ENCODE results near the gene EVC2.

The EVC2 gene, protein sequence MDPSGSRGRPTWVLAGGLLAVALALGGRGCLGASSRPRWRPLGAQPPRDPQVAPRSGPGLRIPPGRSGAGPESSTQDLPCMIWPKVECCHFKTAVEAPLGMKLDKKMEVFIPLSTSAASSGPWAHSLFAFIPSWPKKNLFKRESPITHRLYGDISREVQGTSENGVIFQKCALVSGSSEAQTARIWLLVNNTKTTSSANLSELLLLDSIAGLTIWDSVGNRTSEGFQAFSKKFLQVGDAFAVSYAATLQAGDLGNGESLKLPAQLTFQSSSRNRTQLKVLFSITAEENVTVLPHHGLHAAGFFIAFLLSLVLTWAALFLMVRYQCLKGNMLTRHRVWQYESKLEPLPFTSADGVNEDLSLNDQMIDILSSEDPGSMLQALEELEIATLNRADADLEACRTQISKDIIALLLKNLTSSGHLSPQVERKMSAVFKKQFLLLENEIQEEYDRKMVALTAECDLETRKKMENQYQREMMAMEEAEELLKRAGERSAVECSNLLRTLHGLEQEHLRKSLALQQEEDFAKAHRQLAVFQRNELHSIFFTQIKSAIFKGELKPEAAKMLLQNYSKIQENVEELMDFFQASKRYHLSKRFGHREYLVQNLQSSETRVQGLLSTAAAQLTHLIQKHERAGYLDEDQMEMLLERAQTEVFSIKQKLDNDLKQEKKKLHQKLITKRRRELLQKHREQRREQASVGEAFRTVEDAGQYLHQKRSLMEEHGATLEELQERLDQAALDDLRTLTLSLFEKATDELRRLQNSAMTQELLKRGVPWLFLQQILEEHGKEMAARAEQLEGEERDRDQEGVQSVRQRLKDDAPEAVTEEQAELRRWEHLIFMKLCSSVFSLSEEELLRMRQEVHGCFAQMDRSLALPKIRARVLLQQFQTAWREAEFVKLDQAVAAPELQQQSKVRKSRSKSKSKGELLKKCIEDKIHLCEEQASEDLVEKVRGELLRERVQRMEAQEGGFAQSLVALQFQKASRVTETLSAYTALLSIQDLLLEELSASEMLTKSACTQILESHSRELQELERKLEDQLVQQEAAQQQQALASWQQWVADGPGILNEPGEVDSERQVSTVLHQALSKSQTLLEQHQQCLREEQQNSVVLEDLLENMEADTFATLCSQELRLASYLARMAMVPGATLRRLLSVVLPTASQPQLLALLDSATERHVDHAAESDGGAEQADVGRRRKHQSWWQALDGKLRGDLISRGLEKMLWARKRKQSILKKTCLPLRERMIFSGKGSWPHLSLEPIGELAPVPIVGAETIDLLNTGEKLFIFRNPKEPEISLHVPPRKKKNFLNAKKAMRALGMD

DNA sequence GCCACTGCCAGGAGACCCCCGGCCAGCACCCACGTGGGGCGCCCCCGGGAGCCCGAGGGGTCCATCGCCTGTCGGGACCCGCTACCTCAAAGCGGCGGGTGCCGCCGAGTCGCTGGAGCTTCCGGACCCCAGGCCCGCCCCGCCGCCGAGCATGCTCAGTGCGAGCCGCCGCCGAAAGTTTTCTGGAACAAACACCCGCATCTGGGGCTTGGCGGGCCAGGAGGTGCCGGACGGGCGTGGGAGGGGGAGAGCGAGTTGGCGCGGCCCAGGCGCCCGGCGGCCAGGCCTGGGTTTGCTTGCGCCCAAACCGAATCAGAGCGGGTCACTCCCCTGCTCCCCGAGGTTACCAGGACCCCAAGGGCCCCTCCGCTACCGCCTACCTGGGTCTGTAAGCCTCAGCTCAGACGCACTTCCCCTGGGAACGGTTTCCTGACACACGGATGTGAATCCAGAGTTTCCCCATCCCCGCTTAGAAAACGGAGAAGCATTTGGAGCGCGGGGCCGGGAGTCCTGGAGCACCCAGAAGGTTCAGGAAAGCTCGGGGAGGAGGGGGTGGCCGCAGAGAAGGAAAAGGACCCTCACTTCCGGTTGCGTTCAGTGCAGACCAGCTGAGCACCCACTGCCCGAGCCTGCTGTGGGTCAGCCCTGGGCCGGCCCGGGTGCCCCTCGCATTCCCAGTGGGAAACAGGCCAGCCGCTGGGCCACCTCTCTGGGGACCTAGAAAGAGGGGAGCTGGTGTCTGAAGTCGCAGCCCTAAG, at the start of gene EVC2:
Gene EVC2 (minus strand): TSS at position 111 of the 758 bp plus-strand sequence. CDS start 46 bp downstream, at position 65.
- DNase-seq = peak; percentile 71

DNA sequence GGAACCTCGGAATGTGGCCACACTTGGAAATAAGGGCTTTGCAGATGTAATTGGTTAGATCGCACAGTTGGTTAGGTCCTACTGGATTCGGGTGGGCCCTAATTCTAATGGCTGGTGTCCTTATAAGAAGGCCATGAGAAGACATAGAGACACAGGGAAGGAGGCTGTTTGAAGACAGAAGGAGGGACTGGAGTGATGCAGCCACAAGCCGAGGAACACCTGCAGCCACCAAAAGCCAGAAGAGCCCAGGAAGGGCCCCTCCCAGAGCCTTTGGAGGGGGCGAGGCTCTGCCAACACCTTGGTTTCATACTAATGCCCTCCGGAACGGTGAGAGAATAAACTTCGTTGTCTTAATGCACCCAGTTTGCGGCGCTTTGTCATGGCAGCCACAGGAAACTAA, 49.6 kb upstream of the EVC2 start:
- DNase-seq = no peak

DNA sequence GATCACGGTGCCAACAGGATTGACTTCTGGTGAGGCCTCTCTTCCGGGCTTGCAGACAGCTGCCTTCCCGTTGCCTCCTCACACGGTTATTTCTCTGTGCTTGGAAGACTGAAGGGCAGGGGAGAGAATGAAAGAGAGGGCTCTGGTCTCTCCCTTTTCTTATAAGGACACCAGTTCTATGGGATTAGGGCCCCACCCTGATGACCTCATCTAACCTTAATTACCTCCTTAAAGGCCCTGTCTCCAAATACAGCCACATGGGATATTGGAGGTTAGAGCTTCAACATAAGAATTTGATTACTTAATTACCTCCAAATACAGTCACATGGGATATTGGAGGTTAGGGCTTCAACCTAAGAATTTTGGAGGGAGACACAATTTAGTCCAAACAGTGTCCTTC, 49.2 kb upstream of the EVC2 start:
- DNase-seq = no peak

DNA sequence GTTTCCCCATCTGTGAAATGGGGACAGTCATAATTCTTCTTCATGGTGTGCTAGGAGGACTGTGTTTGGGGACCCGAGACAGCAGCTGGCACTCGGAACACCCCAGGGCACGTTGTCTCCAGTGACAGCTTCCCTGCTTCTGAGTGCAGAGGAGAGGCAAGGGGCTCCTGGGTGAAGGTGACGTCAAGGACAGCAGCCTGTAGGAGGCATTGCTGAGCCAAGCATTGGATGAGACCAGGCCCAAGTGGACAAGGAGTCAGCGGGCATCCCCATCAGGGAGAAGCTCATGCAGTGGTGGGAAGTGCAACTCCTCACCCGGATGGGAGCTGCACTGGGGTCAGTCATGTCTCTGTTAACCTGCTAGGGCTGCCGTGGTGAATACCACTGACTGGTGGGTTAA, 48.7 kb upstream of the EVC2 start:
- no peak for DNase-seq

DNA sequence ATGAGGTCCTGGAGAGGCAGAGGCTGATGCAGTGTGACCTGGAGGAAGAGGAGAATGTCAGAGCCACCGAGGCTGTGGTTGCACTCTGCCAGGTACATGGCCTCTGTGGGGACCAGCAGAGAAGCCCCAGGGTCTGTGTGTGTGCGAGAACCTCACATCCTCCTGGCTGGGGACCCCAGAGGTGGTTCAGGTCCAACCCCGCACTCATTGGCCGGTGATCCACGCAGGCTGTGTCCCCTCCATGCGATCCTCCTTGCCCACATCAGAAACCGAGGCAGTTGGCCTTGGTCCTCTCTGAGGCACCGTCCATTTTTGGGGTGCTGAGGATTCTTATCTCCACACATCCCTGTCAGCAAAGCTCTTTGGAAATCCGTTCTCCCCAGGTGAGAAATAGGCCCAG, 47.9 kb upstream of the EVC2 start:
- no peak for DNase-seq

DNA sequence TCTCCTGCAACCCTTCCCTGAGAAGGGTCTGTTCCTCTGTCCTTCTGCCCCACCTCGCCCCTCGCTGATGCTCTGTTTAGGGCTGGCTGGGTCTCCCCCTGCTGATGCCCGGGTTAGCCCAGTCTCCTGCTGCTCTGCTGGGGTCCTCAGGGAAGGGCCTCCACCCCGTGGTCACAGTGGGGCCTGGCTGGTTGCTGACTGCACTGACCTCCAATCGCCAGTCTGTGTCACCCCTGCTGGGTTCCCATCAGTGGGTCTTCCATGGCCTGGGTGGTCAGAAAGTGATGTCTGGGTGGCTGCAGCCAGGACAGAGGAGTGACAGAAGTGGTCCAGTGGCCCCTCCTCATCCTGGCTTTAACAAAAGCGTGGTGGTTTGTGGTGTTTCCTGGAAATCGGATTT, 47.3 kb upstream of the EVC2 start:
- DNase-seq = no peak

DNA sequence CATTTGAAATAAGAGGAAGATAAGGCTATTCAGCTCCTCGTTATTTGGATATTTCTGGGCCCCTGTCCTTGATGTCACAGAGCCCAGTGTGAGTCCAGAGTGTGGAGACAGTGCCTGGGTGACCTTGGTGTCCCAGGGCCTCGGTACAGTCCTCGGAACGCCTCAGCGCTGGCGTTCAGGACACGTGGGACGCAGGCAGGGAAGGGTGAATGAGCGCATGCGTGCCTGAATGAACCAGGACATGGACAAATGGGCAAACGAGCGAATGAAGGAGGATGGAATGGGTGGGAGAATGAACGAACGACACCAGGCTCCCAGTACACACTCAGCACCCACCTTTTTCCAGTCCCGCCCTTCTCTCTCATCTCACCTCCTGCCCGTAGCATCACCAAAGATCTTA, 46.8 kb upstream of the EVC2 start:
- DNase-seq = no peak

DNA sequence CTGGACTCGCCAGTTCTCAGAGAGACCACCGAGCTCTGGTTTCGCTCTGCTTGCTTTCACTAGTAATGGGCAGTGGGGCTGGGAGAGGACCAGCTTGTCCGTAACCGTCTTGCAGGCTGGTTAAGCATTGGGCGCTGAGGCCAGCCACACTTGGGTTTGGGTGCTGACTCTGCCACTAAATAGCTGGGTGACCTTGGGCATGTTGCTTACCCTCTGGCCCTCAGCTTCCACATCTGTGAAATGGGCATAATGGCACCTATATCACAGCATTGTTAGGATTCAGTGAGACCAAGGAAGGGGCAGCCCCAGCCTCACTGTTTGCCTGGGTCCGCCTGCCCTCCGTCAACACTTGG, 46.1 kb upstream of the EVC2 start:
- no peak for DNase-seq

DNA sequence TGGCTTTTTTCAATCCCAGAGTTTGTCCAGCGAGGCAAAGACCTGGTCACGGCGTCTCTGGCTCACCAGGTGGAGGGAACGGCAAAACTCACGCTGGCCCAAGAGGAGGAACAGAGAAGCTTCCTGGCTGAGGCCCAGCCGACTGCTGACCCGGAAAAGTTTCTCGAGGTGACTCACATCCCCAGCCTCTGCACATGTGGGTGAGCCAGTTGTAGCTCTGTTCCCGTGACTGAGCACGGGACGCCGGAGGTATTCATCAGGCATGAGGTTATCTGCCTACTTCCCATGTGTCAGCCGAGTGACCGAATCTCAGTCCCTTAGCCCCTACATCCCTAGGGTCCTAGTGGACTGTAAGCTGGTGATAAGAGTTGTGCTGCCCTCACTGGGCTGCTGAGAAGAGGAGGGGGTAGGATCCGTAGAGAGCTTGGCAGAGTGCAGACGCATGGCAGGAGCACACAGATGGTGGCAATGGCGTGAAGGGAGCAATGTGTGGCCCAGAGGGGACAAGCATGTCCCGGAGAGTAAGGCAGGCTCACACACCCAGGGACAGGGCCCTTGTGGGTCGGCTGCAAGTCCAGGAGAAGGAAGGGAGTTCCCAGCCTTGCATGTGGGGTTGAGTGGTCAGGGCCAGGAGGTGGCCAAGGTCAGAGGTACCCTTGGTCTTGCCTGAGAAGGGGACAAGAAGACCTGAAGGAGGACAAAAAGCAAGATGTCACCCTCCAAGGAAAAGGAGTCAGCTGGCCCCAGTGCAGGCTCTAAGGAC, 45.6 kb upstream of the EVC2 start:
- DNase-seq = peak; percentile 94

DNA sequence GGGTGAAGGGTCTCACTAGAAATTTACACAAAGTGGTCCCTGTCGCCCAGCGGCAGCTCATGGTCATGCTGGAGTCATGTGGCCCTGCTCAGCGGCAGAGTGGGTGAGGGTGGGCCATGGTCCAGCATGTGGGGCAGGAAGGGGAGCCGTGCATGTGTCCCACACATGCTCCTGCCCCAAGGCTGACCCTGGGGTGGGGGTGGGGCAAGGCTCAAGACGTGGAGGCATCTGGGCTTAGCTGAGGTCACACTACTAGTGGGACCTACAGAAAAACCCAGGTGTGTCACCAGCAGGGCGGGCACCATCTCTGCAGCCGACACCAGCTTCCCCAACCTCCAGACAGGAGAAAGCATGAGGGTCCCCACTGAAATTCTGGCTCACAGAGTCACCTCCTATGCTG, 45.0 kb upstream of the EVC2 start:
- DNase-seq = no peak

DNA sequence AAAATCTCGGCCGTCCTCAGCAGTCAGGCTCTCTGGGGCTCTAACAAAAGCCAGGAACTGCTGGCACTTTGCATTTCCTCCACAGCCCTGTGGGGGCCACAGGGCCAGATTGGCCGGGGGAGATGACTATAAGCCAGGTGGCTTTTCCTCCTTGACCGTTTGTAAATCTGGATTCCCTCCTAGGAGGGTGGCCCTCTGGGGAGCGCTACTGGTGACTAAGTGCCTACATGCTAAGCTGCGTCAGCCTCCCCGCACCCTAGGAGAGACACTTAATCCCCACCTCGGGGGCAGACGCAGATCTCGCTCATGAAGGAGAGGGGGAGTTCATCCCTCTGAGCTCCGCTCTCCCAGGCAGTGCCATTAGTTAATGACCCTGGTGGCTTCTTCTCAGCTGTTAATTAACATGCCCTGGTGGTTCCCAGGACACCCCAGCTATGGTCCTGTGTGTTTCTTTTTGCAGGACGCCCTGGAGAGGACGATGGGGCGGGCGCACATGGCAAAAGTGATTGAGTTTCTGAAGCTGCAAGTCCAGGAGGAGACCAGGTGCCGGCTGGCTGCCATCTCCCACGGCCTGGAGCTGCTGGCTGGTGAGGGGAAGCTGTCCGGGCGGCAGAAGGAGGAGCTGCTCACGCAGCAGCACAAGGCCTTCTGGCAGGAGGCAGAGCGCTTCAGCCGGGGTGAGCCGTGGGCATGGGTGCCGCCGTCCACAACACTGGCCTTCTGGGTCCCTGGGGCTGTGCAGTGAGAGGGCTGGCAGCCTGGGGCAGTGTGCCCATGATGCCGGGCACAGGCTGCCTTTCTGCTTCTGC, 44.2 kb upstream of the EVC2 start:
- peak; percentile 22 for DNase-seq

DNA sequence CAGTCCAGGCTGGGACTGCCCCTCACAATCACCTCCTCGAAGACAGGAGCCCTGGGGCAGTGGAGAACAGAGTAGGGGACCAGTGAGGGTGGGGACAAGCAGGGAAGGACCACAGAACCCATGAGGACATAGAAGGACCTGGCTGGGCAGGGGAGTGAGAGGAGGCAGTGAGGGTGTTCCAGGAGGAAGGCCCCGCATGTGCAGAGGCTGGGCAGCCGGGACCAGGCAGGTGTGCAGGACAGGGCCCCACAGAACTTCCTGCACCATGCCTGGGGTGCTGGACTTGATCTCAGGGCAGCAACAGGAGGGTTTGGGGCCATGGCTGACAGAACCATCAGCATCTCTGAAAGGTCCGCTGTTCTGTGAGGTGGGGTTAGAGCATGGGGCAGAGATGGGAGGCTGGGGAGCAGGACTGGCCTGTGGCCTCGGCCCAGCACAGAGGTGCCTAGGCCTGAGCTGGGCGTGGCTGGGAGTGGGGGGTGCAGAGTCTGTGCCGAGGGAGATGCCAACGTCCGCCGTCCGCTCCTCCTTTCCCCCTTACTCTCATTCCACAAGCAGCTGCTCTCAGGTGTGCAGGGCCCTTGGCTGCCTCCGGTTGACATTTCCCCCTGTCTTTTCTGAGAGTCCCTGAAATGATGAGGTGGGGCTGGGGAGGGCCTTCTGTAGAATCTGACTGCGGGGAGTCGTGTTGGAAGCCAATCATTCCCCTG, 43.5 kb upstream of the EVC2 start:
- DNase-seq = no peak

DNA sequence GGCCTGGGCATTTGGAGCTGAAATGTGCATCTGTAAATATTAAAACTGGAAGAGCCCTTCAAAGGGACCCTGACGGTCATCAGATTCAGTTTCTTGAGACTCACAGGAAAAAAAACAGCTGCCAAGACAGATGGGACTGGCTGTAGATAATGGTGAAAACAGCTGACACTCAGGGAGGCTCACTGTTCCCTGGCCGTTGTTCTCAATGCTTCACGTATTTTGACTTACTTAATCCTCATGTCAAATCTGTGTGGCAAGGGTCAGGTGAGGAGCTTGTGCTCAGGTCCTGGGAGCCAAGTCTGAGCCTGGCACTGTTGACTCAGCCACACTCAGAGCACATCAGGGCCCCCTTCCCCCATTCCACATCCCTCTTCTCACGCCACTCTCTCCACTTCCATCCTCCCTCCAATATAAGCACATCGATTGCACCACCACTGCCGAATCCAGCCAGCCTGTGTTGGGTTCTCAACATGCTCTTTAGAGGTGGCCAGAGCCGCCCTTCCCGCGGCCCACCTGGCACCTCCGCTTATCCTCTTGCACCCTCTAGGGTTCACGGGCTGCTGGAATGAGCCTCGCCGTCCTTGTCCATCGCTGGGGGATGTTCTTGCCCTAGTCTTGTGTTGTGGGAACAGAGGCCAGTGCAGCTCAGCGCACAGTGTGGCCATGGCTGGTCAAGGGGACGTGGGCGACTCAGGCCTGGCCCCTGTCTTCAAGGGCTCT, 42.7 kb upstream of the EVC2 start:
- DNase-seq = peak; percentile 72

DNA sequence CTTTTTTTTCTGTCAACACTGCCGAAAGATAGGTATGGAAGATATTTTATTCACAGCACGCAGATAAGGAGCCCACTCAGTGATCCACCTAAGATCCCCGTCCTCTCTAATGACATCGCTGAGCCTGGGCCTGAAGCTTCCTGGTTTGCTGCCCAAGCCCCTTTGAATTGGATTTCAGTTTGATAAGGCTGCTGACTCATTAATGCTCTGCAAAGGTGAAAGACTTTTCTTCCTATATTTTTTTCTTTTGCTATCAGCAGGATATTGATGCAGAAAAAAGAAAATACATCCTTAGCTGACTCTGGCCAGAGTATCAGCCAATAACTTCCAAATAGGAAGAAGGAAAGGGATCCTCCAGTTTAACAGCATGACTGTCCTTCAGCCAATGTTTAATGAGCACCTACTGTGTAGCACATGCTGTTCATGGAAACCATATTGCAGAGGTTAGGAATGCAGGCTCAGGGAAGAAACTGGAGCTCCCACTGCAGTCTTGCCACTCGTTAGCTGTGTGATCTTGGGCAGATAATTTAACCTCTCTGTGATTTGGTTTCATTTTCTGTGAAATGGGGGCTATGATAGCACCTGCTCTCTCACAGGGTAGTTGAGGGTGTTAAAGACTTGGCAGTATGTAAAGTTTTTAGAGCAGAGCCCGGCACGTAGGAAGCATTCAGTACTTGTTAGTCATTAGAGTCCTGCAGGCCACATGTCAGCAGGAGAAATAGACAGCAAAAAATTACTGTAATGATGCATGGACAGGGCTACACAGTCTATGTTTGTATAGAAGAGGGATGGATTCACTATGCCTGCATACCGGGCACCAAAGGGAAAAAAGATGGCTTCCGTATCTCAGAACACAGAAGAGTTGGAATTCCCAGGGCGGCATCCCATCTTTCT, 41.9 kb upstream of the EVC2 start:
- DNase-seq = peak; percentile 87

DNA sequence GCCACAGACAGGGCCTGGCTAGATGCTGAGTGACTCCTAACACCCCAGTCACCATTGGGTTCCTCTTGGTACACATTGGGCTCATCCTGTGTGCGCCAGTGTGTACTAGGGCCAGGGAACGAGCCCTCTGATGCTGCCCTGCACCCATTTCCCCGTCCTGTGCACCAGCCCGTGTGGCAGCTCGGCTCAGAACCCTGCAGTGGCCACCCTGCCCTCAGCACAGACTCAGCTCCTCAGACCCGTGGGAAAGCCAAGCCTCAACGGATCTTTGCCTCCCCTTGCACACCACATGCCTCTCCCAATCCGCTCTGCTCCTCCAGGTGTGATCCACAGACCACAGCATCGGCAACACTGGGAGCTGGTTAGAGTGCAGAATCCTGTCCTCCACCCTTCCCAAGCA, 41.2 kb upstream of the EVC2 start:
- DNase-seq = no peak

DNA sequence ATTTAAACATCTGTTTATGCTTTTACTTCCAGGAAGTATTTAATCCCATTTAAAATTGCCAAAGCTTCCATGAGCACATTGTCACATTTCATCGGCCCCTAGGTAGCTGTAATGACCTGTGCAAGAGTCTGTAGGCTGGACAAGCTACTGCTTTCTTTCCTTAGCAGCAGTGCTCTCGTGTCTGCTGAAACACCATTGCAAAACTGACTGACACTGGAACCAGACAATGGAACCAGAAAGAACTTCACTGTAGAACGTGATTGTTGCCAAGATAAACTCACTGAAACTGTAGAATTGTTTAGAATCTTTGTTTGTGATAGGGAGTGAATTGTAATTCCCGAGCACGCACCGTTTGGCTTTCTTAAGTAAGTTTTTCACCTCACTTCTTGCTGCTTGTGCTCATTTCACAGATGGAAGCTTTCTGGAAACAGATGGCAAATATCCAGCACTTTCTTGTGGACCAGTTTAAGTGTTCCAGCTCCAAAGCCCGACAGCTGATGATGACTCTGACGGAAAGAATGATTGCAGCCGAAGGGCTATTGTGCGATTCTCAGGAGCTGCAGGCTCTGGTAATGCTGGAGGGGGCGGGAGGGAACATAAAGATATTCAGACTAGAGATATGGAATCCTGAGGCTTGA, 39.5 kb upstream of the EVC2 start:
- peak; percentile 92 for DNase-seq

DNA sequence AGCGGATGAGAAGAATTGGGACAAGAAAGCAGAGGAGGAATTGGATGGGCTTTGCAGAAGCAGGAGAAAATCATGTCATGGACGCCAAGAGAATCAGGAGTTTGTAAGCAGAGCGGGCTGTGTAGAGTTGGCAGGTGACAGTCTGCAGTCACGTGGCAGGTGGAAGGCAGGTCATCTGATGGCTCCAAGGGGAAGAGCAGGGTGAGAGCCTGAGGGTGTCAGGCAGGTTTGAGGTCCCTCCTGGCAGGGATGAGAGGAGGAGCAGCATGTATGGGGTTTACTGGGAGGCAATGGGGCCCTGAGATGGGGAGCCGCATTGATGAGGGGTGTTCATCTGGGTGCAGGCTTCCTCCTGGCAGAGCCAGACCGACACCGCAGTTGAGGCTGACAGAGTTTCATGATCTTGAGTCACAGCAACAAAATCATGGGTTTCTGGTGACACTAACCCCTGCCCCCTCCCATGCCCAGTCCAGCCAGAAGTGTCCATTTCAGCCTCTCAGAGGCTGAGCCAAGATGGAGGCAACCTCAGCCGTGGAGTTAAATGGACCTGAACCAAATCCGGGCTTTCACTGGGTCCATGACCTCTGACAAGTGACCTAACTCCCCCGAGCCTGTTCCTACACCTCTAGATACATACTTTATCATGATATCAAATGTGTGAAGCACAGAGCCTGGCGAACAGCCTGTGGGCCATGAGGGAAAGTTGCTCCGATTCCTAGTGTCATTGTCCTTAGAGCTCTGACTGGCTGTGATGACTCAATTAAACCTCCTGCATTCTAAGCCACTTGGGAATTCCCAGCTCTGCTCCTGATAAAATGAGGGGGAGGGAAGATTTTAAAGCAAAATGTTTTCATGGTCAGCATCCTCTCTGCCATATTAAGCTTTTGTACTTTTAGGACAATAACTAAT, 38.7 kb upstream of the EVC2 start:
- peak; percentile 69 for DNase-seq

All from EL (cell line).